GM10248 (cell line): Measurements from ENCODE around the gene SDK1.

Experiments
- CTCF ChIA-PET: fragments of 300-600 bp; sonication (Branson Sonifier 250); formaldehyde crosslinking; extraction: SDS; loops from one replicate; lab custom pipeline; 2021; ENCODE audit warnings: antibody characterized with exemption; lab: Yijun Ruan, JAX
- POLR2A ChIA-PET: fragments of 350-650 bp; sonication (Branson Sonifier 250); formaldehyde crosslinking; extraction: SDS; loops from one replicate; lab custom pipeline; 2020; ENCODE audit warnings: antibody characterized with exemption; lab: Yijun Ruan, JAX
- DNase-seq: peaks from one replicate; pipeline ENCODE4 v3.0.0; 2012; ENCODE audit errors: extremely low spot score
- TF ChIP-seq, protein P1 (sequence below): IDR thresholded peaks from 2 replicates; pipeline ENCODE4 v1.5.1; 2012; ENCODE audit warnings: mild to moderate bottlenecking, low read depth; ENCODE audit errors: extremely low read depth, missing control alignments, control extremely low read depth

Gene SDK1

DNA sequence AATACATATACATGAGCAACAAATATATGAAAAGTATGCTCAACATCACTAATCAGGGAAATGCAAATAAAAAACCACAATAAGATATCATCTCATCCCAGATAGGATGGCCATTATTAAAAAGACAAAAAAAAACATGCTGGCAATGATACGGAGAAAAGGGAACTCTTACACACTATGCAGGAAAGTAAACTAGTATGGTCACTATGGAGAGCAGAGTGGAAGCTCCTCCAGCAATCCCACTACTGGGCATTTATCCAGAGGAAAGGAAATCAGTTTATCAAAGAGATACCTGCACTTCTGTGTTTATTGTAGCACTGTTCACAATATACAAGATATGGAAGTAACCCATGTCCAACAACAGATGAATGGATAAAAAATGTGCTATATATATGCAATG, 217.5 kb downstream of the SDK1 start:
- POLR2A ChIA-PET: no interaction called here

DNA sequence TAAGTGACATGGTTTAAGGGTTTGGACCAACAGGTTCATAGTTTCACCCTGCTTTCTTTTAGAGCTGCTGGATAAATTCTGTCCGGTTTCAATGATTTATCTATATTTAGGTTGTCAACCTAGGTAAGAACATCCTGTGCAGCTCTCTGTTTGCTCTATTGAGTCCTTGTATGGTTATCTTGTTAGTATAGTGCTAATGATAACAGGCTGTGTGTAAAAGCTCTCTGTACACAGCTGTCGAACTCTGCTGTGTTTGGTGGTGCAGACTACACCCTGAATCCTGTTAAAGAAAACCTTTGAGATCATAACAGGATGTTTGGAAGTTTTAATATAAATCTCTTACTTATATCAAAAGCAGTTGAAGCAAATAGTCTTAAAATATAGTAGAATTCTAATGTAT, 219.2 kb downstream of the SDK1 start:
- DNase-seq: no peak
- ChIA-PET POLR2A (no interaction called here), CTCF (no interaction called here)
- TF ChIP-seq, protein P1, sequence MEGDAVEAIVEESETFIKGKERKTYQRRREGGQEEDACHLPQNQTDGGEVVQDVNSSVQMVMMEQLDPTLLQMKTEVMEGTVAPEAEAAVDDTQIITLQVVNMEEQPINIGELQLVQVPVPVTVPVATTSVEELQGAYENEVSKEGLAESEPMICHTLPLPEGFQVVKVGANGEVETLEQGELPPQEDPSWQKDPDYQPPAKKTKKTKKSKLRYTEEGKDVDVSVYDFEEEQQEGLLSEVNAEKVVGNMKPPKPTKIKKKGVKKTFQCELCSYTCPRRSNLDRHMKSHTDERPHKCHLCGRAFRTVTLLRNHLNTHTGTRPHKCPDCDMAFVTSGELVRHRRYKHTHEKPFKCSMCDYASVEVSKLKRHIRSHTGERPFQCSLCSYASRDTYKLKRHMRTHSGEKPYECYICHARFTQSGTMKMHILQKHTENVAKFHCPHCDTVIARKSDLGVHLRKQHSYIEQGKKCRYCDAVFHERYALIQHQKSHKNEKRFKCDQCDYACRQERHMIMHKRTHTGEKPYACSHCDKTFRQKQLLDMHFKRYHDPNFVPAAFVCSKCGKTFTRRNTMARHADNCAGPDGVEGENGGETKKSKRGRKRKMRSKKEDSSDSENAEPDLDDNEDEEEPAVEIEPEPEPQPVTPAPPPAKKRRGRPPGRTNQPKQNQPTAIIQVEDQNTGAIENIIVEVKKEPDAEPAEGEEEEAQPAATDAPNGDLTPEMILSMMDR: no peak

More for the DNA sequence above, 217.5 kb downstream of the SDK1 start:
- CTCF ChIA-PET: no interaction called here
- TF ChIP-seq, protein P1: no peak
- DNase-seq: no peak

DNA sequence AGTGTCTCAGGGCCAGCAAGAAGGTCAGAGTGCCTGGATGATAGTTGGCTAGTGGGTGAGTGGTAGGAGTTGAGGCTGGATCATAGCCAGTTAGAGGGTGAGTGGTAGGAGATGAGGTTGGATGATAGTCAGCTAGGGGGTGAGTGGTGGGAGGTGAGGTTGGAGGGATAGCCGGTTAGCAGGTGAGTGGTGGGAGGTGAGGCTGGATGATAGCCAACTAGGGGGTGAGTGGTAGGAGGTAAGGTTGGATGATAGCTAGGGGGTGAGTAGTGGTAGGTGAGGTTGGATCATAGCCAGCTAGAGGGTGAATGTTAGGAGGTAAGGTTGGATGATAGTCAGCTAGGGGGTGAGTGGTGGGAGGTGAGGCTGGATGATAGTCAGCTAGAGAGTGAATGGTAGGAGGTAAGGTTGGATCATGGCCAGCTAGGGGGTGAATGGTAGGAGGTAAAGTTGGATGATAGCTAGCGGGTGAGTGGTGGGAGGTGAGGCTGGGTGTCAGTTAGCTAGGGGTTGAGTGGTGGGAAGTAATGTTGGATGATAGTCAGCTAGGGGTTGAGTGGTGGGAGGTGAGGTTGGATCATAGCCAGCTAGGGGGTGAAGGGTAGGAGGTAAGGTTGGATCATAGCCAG, 226.6 kb downstream of the SDK1 start:
- TF ChIP-seq, protein P1: no peak
- no peak for DNase-seq
- ChIA-PET POLR2A (no interaction called here), CTCF (interaction anchor here (0.9 to 1.3 kb wide), 2 partner anchors 12 to 21 kb away, joined by 3 to 4 read pairs; no protein-coding TSS in a partner anchor)

DNA sequence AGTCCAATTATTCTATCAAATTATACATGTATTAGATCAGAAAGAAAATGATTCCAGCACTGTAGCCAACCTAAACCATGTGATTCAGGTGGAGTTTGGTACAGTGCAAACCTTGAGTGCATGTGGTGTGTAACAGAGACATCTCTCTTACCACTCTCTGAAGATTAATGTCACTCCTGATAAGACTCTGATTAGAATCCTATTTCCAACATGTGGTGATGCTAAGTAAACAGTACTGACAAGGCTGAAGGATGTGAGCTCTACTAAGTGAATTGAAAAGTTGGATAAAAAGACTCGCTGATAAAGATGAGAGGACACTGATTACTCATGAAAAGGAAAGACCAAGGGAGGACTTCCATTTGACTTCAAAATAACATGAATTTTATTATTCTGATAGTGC, 232.0 kb downstream of the SDK1 start:
- DNase-seq: no peak
- TF ChIP-seq, protein P1: no peak
- ChIA-PET CTCF (no interaction called here), POLR2A (no interaction called here)

DNA sequence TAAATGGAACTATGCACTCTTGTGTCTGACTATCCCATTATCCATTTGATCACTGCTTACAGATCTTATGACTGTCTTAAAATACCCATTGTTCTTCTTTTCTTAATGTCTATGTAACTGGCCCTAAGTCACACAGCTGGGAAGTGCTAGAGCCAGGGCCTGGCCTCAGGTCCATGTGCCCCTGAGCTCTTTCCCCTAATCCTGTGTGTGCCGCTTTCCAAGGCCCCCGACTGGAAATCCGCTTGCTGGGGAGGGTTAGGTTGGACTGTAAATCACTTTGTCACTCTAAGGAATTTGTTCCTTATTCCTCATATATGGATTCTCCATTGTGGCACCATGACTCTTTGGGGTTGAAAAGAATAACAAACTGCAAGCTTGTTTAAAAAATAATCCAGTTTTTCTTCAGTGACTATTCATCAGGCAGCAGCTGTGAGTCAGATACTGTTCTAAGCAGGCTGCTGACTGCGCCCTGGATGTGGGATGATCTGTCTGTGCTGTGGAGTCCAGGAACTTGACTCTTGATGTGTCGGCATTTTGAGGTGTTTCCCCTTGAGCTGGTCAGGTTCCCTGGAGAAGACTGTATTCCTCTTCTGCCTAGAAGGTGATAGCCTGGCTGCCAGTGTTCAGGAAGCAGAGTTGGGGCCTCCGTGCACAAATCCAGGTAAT, 236.3 kb downstream of the SDK1 start:
- DNase-seq: no peak
- ChIA-PET POLR2A (no interaction called here), CTCF (interaction anchor here (0.8 kb wide), 1 partner anchor 33 kb away, joined by 3 read pairs; no protein-coding TSS in a partner anchor)
- TF ChIP-seq, protein P1: no peak

DNA sequence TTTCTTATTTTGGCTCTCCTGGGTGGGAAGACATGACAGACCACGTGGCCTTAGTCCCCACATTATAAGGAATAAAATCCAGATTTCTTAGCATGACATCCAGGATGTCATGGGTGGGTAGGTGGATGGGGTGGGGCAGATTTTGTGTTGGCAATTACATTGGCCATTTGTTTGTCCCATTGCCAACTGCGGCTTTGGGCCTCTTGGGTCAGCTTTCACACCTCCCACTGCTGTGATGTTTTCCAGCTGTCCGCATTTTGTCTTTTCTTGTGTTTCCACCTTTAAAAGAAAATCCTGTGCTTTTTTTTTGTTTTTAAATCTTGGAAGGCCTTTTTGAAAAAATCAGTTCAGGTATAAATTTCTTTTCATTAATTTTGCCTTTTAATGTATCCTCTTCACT, 237.0 kb downstream of the SDK1 start:
- ChIA-PET POLR2A (no interaction called here), CTCF (no interaction called here)
- no peak for DNase-seq
- TF ChIP-seq, protein P1: no peak
